ENCODE results near the gene EFHD1. TPM values are rescaled to one million over a fixed set of nuclear protein-coding genes. Genes with fewer than 3 reads are reported as not detected.
"Not testable (repeated sequence)": the region's sequence is repeated elsewhere in the genome, so short reads cannot be mapped to it uniquely, and the experiment has no call there.

Gene EFHD1
- total RNA-seq, 1 donor from 2014 or later, result 175 TPM

GRCh38 chr2:232629129-232629475 lies 4.3 kb upstream of the EFHD1 start:
- Mint-ChIP-seq H3K27ac (ENCODE audit: unreplicated experiment) (peak overlapping the region; percentile 70), H3K4me3 (ENCODE audit: unreplicated experiment) (no peak overlapping the region), H3K4me1 (ENCODE audit: low read depth) (peaks cover 42% of the 10 kb centered on the region), H3K27me3 (ENCODE audit: low read depth) (no peaks in the 10 kb centered on the region), H3K9me3 (ENCODE audit: low read depth) (no peaks in the 10 kb centered on the region), H3K36me3 (ENCODE audit: low read depth) (no peaks in the 10 kb centered on the region)
- no peak for DNase-seq (ENCODE audit: low spot score)
- no peak for TF ChIP-seq CTCF (IDR thresholded peaks at IDR 0.05)

- TF ChIP-seq CTCF (IDR thresholded peaks at IDR 0.05), result no peak
- Mint-ChIP-seq H3K9me3 (ENCODE audit: low read depth) (no peaks in the 10 kb centered on the region), H3K27me3 (ENCODE audit: low read depth) (no peaks in the 10 kb centered on the region), H3K4me3 (ENCODE audit: unreplicated experiment) (peak overlapping the region; percentile 90), H3K36me3 (ENCODE audit: low read depth) (peaks cover 1% of the 10 kb centered on the region), H3K4me1 (ENCODE audit: low read depth) (peaks cover 44% of the 10 kb centered on the region), H3K27ac (ENCODE audit: unreplicated experiment) (peak overlapping the region; percentile 91)
- no peak for DNase-seq (ENCODE audit: low spot score)
Measured at GRCh38 chr2:232632229-232632903, 1.0 kb upstream of the EFHD1 start.

GRCh38 chr2:232632904-232633412 lies 446 bp upstream of the EFHD1 start:
- no peak for DNase-seq (ENCODE audit: low spot score)
- peaks cover 48% of the 10 kb centered on the region for H3K4me1 Mint-ChIP-seq (ENCODE audit: low read depth)
- peaks cover 1% of the 10 kb centered on the region for H3K36me3 Mint-ChIP-seq (ENCODE audit: low read depth)
- peak overlapping the region; percentile 91 for H3K27ac Mint-ChIP-seq (ENCODE audit: unreplicated experiment)
- peak overlapping the region; percentile 90 for H3K4me3 Mint-ChIP-seq (ENCODE audit: unreplicated experiment)
- H3K27me3 Mint-ChIP-seq (ENCODE audit: low read depth), result no peaks in the 10 kb centered on the region
- no peaks in the 10 kb centered on the region for H3K9me3 Mint-ChIP-seq (ENCODE audit: low read depth)
- TF ChIP-seq CTCF (IDR thresholded peaks at IDR 0.05), result peak; percentile 44

- H3K27ac Mint-ChIP-seq (ENCODE audit: unreplicated experiment), result peak overlapping the region; percentile 87
- no peaks in the 10 kb centered on the region for H3K27me3 Mint-ChIP-seq (ENCODE audit: low read depth)
- DNase-seq (ENCODE audit: low spot score), result no peak
- H3K36me3 Mint-ChIP-seq (ENCODE audit: low read depth), result peaks cover 1% of the 10 kb centered on the region
- H3K4me1 Mint-ChIP-seq (ENCODE audit: low read depth), result peaks cover 46% of the 10 kb centered on the region
- H3K9me3 Mint-ChIP-seq (ENCODE audit: low read depth), result no peaks in the 10 kb centered on the region
- peak; percentile 26 for TF ChIP-seq CTCF (IDR thresholded peaks at IDR 0.05)
- H3K4me3 Mint-ChIP-seq (ENCODE audit: unreplicated experiment), result peak overlapping the region; percentile 90
Measured at GRCh38 chr2:232634206-232635150, 1.1 kb downstream of the EFHD1 start.

GRCh38 chr2:232635376-232635775 lies 2.0 kb downstream of the EFHD1 start:
- Mint-ChIP-seq H3K4me1 (ENCODE audit: low read depth) (peaks cover 46% of the 10 kb centered on the region), H3K27ac (ENCODE audit: unreplicated experiment) (peak overlapping the region; percentile 87)
- H3K27me3 Mint-ChIP-seq (ENCODE audit: low read depth), result not testable (repeated sequence)

More at GRCh38 chr2:232635376-232635775, 2.0 kb downstream of the EFHD1 start:
- not testable (repeated sequence) for H3K9me3 Mint-ChIP-seq (ENCODE audit: low read depth); DNase-seq (ENCODE audit: low spot score); H3K36me3 Mint-ChIP-seq (ENCODE audit: low read depth)
- peak overlapping the region; percentile 90 for H3K4me3 Mint-ChIP-seq (ENCODE audit: unreplicated experiment)
